H9 (cell line): ENCODE measurements around the gene PALS2. TPM values are rescaled to one million over a fixed set of nuclear protein-coding genes. Genes with fewer than 3 reads are reported as not detected.

Experiments
- DNase-seq: peaks from one replicate; pipeline ENCODE4 v3.0.0-alpha.2; 2017
- H2AFZ ChIP-seq: one replicate; pipeline ENCODE4 v1.6.1; 2013; ENCODE audit warnings: mild to moderate bottlenecking, low read length, control low read depth, moderate library complexity
- H2AK5ac ChIP-seq: 2 replicates; pipeline ENCODE4 v1.6.1; 2013; ENCODE audit warnings: low read length, control low read depth, mixed read lengths; ENCODE audit not compliant: insufficient read length
- H2BK120ac ChIP-seq: one replicate; pipeline ENCODE4 v1.6.1; 2013; ENCODE audit warnings: low read depth, mild to moderate bottlenecking, low read length, control low read depth, inconsistent platforms; ENCODE audit not compliant: poor library complexity, severe bottlenecking
- H2BK12ac ChIP-seq: 2 replicates; pipeline ENCODE4 v1.6.1; 2013; ENCODE audit warnings: low read length, control low read depth, mixed read lengths, low read depth; ENCODE audit not compliant: insufficient read length
- H2BK15ac ChIP-seq: 2 replicates; pipeline ENCODE4 v1.6.1; 2013; ENCODE audit warnings: low read depth, low read length, control low read depth
- H2BK20ac ChIP-seq: one replicate; pipeline ENCODE4 v1.6.1; 2013; ENCODE audit warnings: low read depth, mild to moderate bottlenecking, low read length, control low read depth, inconsistent platforms; ENCODE audit not compliant: poor library complexity, severe bottlenecking
- H2BK5ac ChIP-seq: 2 replicates; pipeline ENCODE4 v1.6.1; 2013; ENCODE audit warnings: low read length, control low read depth, mixed read lengths; ENCODE audit not compliant: insufficient read length
- H3K14ac ChIP-seq: 2 replicates; pipeline ENCODE4 v1.6.1; 2013; ENCODE audit warnings: low read length, control low read depth; ENCODE audit not compliant: insufficient read depth
- H3K18ac ChIP-seq: 2 replicates; pipeline ENCODE4 v1.6.1; 2013; ENCODE audit warnings: low read depth, mild to moderate bottlenecking, mixed read lengths, low read length, control low read depth; ENCODE audit not compliant: insufficient read length
- H3K23ac ChIP-seq: 2 replicates; pipeline ENCODE4 v1.6.1; 2013; ENCODE audit warnings: low read length, control low read depth, mixed read lengths, low read depth; ENCODE audit not compliant: insufficient read length
- H3K23me2 ChIP-seq: 2 replicates; pipeline ENCODE4 v1.6.1; 2013; ENCODE audit warnings: low read depth, mild to moderate bottlenecking, mixed read lengths, low read length, control low read depth; ENCODE audit not compliant: insufficient read length, poor library complexity, severe bottlenecking
- H3K27ac ChIP-seq: 2 replicates; pipeline ENCODE4 v1.5.1; 2013; ENCODE audit warnings: low read length, control low read depth, mixed read lengths, low read depth; ENCODE audit not compliant: insufficient read length
- H3K27me3 ChIP-seq: 2 replicates; pipeline ENCODE4 v1.6.1; 2013; ENCODE audit warnings: low read length, control low read depth, inconsistent platforms; ENCODE audit not compliant: insufficient read depth
- H3K4ac ChIP-seq: 2 replicates; pipeline ENCODE4 v1.6.1; 2013; ENCODE audit warnings: low read depth, mild to moderate bottlenecking, control low read depth, inconsistent platforms, low read length, moderate library complexity
- H3K4me1 ChIP-seq: 2 replicates; pipeline ENCODE4 v1.6.1; 2013; ENCODE audit warnings: low read length, control low read depth, inconsistent platforms; ENCODE audit not compliant: insufficient read depth
- H3K4me2 ChIP-seq: 2 replicates; pipeline ENCODE4 v1.6.1; 2013; ENCODE audit warnings: low read length, control low read depth, mixed read lengths; ENCODE audit not compliant: insufficient read length, insufficient read depth
- H3K56ac ChIP-seq: 2 replicates; pipeline ENCODE4 v1.6.1; 2013; ENCODE audit warnings: low read depth, mild to moderate bottlenecking, mixed read lengths, low read length, control low read depth; ENCODE audit not compliant: insufficient read length
- H3K79me1 ChIP-seq: 2 replicates; pipeline ENCODE4 v1.6.1; 2013; ENCODE audit warnings: low read depth, mild to moderate bottlenecking, moderate library complexity, low read length, control low read depth, inconsistent platforms; ENCODE audit not compliant: insufficient read depth, poor library complexity, severe bottlenecking
- H3K79me2 ChIP-seq: 2 replicates; pipeline ENCODE4 v1.6.1; 2013; ENCODE audit warnings: low read length, control low read depth, inconsistent platforms; ENCODE audit not compliant: insufficient read depth
- H3K9ac ChIP-seq: 2 replicates; pipeline ENCODE4 v1.6.1; 2013; ENCODE audit warnings: low read length, control low read depth, mixed read lengths; ENCODE audit not compliant: insufficient read length; ENCODE audit errors: extremely low read depth
- H3K9me3 ChIP-seq: one replicate; pipeline ENCODE4 v1.6.1; 2013; ENCODE audit warnings: low read depth, low read length, inconsistent platforms; ENCODE audit not compliant: control insufficient read depth
- H3T11ph ChIP-seq: one replicate; pipeline ENCODE4 v1.6.1; 2013; ENCODE audit warnings: mild to moderate bottlenecking, low read length, control low read depth, inconsistent platforms
- H4K20me1 ChIP-seq: one replicate; pipeline ENCODE4 v1.6.1; 2013; ENCODE audit not compliant: control insufficient read depth, insufficient read length, insufficient read depth
- H4K5ac ChIP-seq: 2 replicates; pipeline ENCODE4 v1.6.1; 2013; ENCODE audit warnings: low read depth, mild to moderate bottlenecking, mixed read lengths, low read length, control low read depth; ENCODE audit not compliant: insufficient read length
- H4K8ac ChIP-seq: replicated peaks from 2 replicates; pipeline ENCODE4 v1.6.1; 2013; ENCODE audit warnings: low read length, control low read depth, mixed read lengths, low read depth; ENCODE audit not compliant: insufficient read length
- H4K91ac ChIP-seq: 2 replicates; pipeline ENCODE4 v1.6.1; 2013; ENCODE audit warnings: low read depth, mild to moderate bottlenecking, moderate library complexity, mixed read lengths, low read length, control low read depth; ENCODE audit not compliant: insufficient read length
- H3K27ac Mint-ChIP-seq, 3 experiments: 2 replicates in 2 of 3; 3 replicates in 1 of 3; pipeline ENCODE4 v1.8.0; 2020 to 2021; ENCODE audit warnings: mixed read lengths in 3 of 3, mild to moderate bottlenecking in 1 of 3, moderate library complexity in 1 of 3
- H3K27me3 Mint-ChIP-seq: 2 replicates; pipeline ENCODE4 v1.8.0; 2021; ENCODE audit warnings: low read depth, mild to moderate bottlenecking, moderate library complexity, mixed read lengths
- H3K36me3 Mint-ChIP-seq, 3 experiments: 2 replicates in 2 of 3; 3 replicates in 1 of 3; pipeline ENCODE4 v1.8.0; 2020 to 2021; ENCODE audit warnings: low read depth in 3 of 3, mixed read lengths in 3 of 3; ENCODE audit not compliant: insufficient read depth in 1 of 3
- H3K4me1 Mint-ChIP-seq, 2 experiments: 2 replicates each; pipeline ENCODE4 v1.8.0; 2020; ENCODE audit warnings: mixed read lengths in 2 of 2
- H3K4me3 Mint-ChIP-seq, 2 experiments: 2 replicates in 1 of 2; 3 replicates in 1 of 2; pipeline ENCODE4 v1.8.0; 2020 to 2021; ENCODE audit warnings: mild to moderate bottlenecking in 2 of 2, mixed read lengths in 2 of 2, moderate library complexity in 1 of 2
- H3K9me3 Mint-ChIP-seq, 2 experiments: 2 replicates in 1 of 2; 3 replicates in 1 of 2; pipeline ENCODE4 v1.8.0; 2020; ENCODE audit warnings: mild to moderate bottlenecking in 2 of 2, mixed read lengths in 2 of 2, moderate library complexity in 1 of 2
- WGBS: extraction: QIAGEN DNeasy Blood & Tissue Kit; methylation state at CpG from one replicate; pipeline ENCODE4 v1.1.7; 2013; ENCODE audit warnings: missing lambda C conversion rate, low lambda C conversion rate, mixed read lengths; ENCODE audit not compliant: insufficient read length; ENCODE audit errors: extremely low coverage; 5-methylcytosine and 5-hydroxymethylcytosine counted together
- total RNA-seq: library from RNA; stranded (reverse); gene quantifications from 2 replicates; pipeline ENCODE4 v1.2.1, GENCODE V29; 2021
- TF ChIP-seq, protein P1 (sequence below): fragments of 200-600 bp; sonication (generic); conservative IDR thresholded peaks from 3 replicates; pipeline ENCODE4 v1.8.0; 2021; ENCODE audit warnings: antibody characterized with exemption, mild to moderate bottlenecking

The PALS2 gene
- total RNA-seq, 1 experiment from 2014 or later: 63.1 TPM

DNA sequence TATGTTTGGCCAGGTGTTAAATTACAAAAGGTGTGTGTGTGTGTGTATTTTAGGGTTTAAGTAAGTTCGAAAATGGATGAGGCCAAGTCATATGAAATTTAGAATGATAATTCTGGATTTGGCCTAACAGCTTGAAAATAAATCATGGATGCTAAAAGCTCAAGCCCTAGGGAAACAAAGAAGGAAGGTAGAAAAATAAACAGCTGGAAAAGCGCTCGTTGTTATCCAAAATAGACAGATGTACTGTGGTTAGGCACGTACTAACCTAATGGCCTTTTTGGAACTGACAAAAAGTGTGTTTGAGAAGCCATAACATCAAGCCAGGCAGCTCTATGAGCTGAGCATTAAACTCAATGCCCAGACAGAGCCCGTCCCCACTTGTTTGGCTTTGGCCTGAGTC is 17.5 kb upstream of the PALS2 start:
- DNase-seq: no peak
- no peak overlapping the region for H4K8ac ChIP-seq
- Mint-ChIP-seq H3K9me3 (no peaks in the 10 kb centered on the region), H3K4me1 (no peaks in the 10 kb centered on the region), H3K36me3 (no peaks in the 10 kb centered on the region), H3K4me3 (no peak overlapping the region), H3K27ac (no peak overlapping the region), H3K27me3 (no peaks in the 10 kb centered on the region)
- no peak overlapping the region for H3K4me2 ChIP-seq
- H3K23me2 ChIP-seq: no peaks in the 10 kb centered on the region
- H2BK15ac ChIP-seq: no peak overlapping the region
- no peak overlapping the region for H2BK120ac ChIP-seq
- no peak overlapping the region for H3K9ac ChIP-seq
- no peak overlapping the region for H4K91ac ChIP-seq
- no peak overlapping the region for H3K27ac ChIP-seq
- no peak overlapping the region for H3K23ac ChIP-seq
- no peaks in the 10 kb centered on the region for H3K79me2 ChIP-seq
- H4K20me1 ChIP-seq: no peaks in the 10 kb centered on the region
- TF ChIP-seq, protein P1, sequence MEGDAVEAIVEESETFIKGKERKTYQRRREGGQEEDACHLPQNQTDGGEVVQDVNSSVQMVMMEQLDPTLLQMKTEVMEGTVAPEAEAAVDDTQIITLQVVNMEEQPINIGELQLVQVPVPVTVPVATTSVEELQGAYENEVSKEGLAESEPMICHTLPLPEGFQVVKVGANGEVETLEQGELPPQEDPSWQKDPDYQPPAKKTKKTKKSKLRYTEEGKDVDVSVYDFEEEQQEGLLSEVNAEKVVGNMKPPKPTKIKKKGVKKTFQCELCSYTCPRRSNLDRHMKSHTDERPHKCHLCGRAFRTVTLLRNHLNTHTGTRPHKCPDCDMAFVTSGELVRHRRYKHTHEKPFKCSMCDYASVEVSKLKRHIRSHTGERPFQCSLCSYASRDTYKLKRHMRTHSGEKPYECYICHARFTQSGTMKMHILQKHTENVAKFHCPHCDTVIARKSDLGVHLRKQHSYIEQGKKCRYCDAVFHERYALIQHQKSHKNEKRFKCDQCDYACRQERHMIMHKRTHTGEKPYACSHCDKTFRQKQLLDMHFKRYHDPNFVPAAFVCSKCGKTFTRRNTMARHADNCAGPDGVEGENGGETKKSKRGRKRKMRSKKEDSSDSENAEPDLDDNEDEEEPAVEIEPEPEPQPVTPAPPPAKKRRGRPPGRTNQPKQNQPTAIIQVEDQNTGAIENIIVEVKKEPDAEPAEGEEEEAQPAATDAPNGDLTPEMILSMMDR: no peak
- WGBS: 100% methylated on average over 1 of the region's 5 CpGs
- no peak overlapping the region for H2BK5ac ChIP-seq
- no peaks in the 10 kb centered on the region for H3K27me3 ChIP-seq
- no peaks in the 10 kb centered on the region for H3K9me3 ChIP-seq
- no peaks in the 10 kb centered on the region for H3K79me1 ChIP-seq
- H3K4me1 ChIP-seq: no peaks in the 10 kb centered on the region
- H2BK12ac ChIP-seq: no peak overlapping the region
- H3K14ac ChIP-seq: no peak overlapping the region
- H3K18ac ChIP-seq: no peak overlapping the region
- H4K5ac ChIP-seq: no peak overlapping the region
- no peak overlapping the region for H3T11ph ChIP-seq
- H3K56ac ChIP-seq: no peak overlapping the region
- H2BK20ac ChIP-seq: no peak overlapping the region
- H2AFZ ChIP-seq: no peak overlapping the region
- no peak overlapping the region for H3K4ac ChIP-seq
- no peak overlapping the region for H2AK5ac ChIP-seq
